Lung (tissue), 12 donors: ENCODE results near the gene TBC1D1. TPM values are rescaled to one million over a fixed set of nuclear protein-coding genes. Genes with fewer than 3 reads are reported as not detected.

Experiments
- ATAC-seq: fragments of 200-7000 bp; cut with Tn5 transposase; one replicate; pipeline ENCODE4 v1.9.1; 2020; ENCODE audit warnings: moderate number of reproducible peaks; ENCODE audit not compliant: insufficient read depth, low FRiP score
- DNase-seq, 3 donors: peaks; one replicate each; pipeline ENCODE4 v3.0.0-alpha.2; 2013 to 2017
- H3K27ac ChIP-seq, 2 donors: one replicate each; pipeline ENCODE4 v1.5.1; 2013; ENCODE audit warnings: mild to moderate bottlenecking in 2 of 2, moderate library complexity in 2 of 2, control low read depth in 1 of 2, inconsistent platforms in 1 of 2, low read depth in 1 of 2, low read length in 1 of 2
- H3K27me3 ChIP-seq, 3 donors: one replicate each; pipeline ENCODE4 v1.5.1; 2013; ENCODE audit warnings: low read length in 2 of 3; ENCODE audit not compliant: control insufficient read depth in 3 of 3, insufficient read depth in 3 of 3
- H3K36me3 ChIP-seq, 4 donors: one replicate each; pipeline ENCODE4 v1.5.1; 2013; ENCODE audit warnings: low read length in 4 of 4, mild to moderate bottlenecking in 1 of 4, moderate library complexity in 1 of 4; ENCODE audit not compliant: control insufficient read depth in 4 of 4, insufficient read depth in 4 of 4
- H3K4me1 ChIP-seq, 5 donors: one replicate each; pipeline ENCODE4 v1.5.1; 2013; ENCODE audit warnings: low read length in 5 of 5, mild to moderate bottlenecking in 2 of 5, moderate library complexity in 1 of 5; ENCODE audit not compliant: control insufficient read depth in 5 of 5, insufficient read depth in 5 of 5
- H3K4me3 ChIP-seq: one replicate; pipeline ENCODE4 v1.5.1; 2013; ENCODE audit warnings: mild to moderate bottlenecking, control low read depth, moderate library complexity
- H3K9ac ChIP-seq, 2 donors: one replicate each; pipeline ENCODE4 v1.5.1; 2013; ENCODE audit warnings: low read length in 2 of 2, control low read depth in 1 of 2; ENCODE audit not compliant: insufficient read depth in 1 of 2
- H3K9me3 ChIP-seq, 4 donors: one replicate each; pipeline ENCODE4 v1.5.1; 2013; ENCODE audit warnings: low read length in 3 of 4, mild to moderate bottlenecking in 1 of 4, moderate library complexity in 1 of 4; ENCODE audit not compliant: control insufficient read depth in 4 of 4, insufficient read depth in 3 of 4
- WGBS, 2 donors: extraction: QIAGEN DNeasy Blood & Tissue Kit; methylation state at CpG; one replicate each; pipeline ENCODE4 v1.1.7; 2013; 5-methylcytosine and 5-hydroxymethylcytosine counted together
- polyA plus RNA-seq, 2 donors: library from polyadenylated mRNA; stranded (reverse); fragments of 200-250 nt; gene quantifications; one replicate each; pipeline ENCODE4 v1.2.1, GENCODE V29; 2013
- total RNA-seq, 2 donors: library from RNA; depleted of rRNA in 1 of 2; stranded (reverse); fragments of >200 nt in 1 of 2; gene quantifications; one replicate each; pipeline ENCODE4 v1.2.1, GENCODE V29; 2014 to 2021
- TF ChIP-seq, protein P1 (sequence below): IDR thresholded peaks from 2 replicates; pipeline ENCODE4 v1.5.1; 2012; ENCODE audit warnings: mild to moderate bottlenecking; ENCODE audit errors: control extremely low read depth, extremely low read depth
- donor health status: control.
- donor health status: control.
- donor health status: Bipolar disorder and iron deficiency.
- donor health status: healthy.
- donor health status: DM: yes; HTN: yes; CAD: no.

TBC1D1 gene
- total and polyA plus RNA-seq, 4 donors, result 23.6 to 71.1 (median 43.9) TPM

DNA sequence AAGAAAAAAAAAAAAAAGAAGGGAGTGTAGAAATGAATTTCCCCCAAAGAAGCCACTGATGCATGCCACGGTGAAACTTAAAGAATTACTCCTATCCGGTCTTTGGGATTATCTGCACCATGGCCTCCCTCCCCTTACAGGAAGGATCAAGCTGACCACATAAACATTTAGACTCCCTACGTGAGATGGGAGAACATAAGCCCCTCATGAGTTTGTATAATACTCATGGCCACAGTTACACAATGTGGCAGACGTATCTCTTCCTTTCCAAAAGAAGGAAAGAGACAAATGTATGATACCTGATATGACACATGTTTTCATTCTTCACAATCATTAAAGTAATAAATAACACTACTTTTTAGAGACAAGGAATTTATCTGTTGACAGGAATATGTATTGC is 66.1 kb downstream of the TBC1D1 start:
- WGBS, 2 donors, result 68 to 74% methylated on average over 4 of the region's 4 CpGs
- ATAC-seq, result no peak
- Histone ChIP-seq H3K9me3 (no peaks in the 10 kb centered on the region), H3K4me3 (no peak overlapping the region), H3K27ac (no peak overlapping the region), H3K36me3 (no peaks in the 10 kb centered on the region), H3K27me3 (no peaks in the 10 kb centered on the region), H3K4me1 (peaks cover 0 to 2% (median 0%) of the 10 kb centered on the region in 5 donors), H3K9ac (no peak overlapping the region)
- TF ChIP-seq, protein P1, sequence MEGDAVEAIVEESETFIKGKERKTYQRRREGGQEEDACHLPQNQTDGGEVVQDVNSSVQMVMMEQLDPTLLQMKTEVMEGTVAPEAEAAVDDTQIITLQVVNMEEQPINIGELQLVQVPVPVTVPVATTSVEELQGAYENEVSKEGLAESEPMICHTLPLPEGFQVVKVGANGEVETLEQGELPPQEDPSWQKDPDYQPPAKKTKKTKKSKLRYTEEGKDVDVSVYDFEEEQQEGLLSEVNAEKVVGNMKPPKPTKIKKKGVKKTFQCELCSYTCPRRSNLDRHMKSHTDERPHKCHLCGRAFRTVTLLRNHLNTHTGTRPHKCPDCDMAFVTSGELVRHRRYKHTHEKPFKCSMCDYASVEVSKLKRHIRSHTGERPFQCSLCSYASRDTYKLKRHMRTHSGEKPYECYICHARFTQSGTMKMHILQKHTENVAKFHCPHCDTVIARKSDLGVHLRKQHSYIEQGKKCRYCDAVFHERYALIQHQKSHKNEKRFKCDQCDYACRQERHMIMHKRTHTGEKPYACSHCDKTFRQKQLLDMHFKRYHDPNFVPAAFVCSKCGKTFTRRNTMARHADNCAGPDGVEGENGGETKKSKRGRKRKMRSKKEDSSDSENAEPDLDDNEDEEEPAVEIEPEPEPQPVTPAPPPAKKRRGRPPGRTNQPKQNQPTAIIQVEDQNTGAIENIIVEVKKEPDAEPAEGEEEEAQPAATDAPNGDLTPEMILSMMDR, result no peak
- DNase-seq, result no peak

DNA sequence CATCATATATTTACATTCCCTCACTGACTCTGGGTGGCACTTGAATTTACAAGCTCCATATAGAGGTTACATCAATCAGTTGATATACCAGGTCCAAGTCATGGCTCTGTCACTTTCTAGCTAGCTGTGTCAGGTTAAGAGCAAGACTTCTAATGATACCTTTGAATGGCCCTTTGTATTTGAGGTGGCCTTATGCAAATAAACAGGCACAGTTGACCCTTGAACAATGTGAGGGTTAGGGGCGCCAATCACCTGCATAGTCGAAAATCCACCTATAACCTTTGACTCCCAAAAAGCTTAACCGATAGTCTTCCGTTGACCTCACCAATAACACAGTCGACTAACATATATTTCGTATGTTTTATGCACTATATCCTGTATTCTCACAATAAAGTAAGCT is 68.0 kb downstream of the TBC1D1 start:
- H3K27ac ChIP-seq, result no peak overlapping the region
- whole genome bisulfite sequencing, 2 donors, result 88% methylated on average over 6 of the region's 6 CpGs
- H3K36me3 ChIP-seq, result no peaks in the 10 kb centered on the region
- no peak for DNase-seq
- no peak for ATAC-seq
- H3K4me3 ChIP-seq, result no peak overlapping the region
- no peaks in the 10 kb centered on the region for H3K9me3 ChIP-seq
- no peak overlapping the region for H3K9ac ChIP-seq
- no peaks in the 10 kb centered on the region for H3K27me3 ChIP-seq
- TF ChIP-seq, protein P1, result no peak
- H3K4me1 ChIP-seq, result peaks cover 0 to 1% (median 0%) of the 10 kb centered on the region in 5 donors

DNA sequence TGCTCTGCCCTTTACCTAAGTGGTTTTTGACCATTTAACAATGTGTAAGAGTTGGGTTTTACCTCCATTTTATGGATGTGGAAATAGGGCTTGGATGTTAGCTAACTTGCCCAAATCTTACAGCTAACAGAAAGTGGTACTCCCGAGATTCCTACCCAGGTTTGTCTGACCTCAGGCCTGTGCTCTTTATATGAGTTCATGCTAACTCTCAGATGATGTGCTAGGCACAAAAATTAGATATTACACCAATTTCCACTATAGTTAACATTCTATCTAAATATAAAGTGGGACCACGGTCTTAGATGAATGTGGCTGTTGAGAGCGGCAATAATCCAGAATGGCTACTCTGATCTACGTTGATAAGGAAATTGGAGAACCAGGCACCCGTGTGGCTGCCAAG is 69.2 kb downstream of the TBC1D1 start, which contains the start of gene PTTG2:
Gene PTTG2, plus strand, starts transcription at position 301 of the 400 bp plus-strand sequence. Its CDS starts 37 bp downstream, at position 338.
- TF ChIP-seq, protein P1, result no peak
- Histone ChIP-seq H3K9ac (no peak within 1 kb of the TSS), H3K27me3 (no peaks in the 10 kb centered on the region), H3K4me3 (no peak within 1 kb of the TSS), H3K27ac (no peak within 1 kb of the TSS), H3K9me3 (no peaks in the 10 kb centered on the region), H3K4me1 (no peaks in the 10 kb centered on the region), H3K36me3 (no peaks in the 10 kb centered on the region)
- WGBS, 2 donors, result 80 to 82% methylated on average over 5 of the region's 5 CpGs
- ATAC-seq (no peak), DNase-seq (no peak)
